Inferior parietal cortex (tissue), 1 donor: ENCODE measurements around the gene CXCL6.

Experiments
- DNase-seq: peaks from one replicate; pipeline ENCODE4 v3.0.0-alpha.2; 2016; ENCODE audit errors: extremely low spot score

Gene CXCL6

DNA sequence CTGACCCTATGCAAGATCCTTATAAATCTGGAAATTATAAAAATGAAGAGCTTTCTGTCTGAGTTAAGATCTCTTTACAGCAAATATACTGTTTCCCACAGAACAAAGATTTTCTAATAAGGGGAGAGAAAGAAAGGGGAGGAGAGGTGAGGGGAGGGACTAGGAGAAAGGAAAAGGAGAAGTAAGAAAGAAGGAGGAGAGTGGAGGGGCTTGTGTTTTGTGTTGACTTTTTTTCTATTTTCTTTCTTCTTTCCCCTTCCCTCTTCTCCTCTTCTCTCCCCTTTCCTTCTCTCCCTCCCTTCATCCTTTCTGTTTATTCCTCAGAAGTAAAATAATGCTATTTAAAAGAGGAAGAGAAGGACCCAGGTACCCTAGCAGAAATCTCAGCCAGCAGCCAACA lies 6.2 kb downstream of the CXCL6 start:
- DNase-seq, result no peak

DNA sequence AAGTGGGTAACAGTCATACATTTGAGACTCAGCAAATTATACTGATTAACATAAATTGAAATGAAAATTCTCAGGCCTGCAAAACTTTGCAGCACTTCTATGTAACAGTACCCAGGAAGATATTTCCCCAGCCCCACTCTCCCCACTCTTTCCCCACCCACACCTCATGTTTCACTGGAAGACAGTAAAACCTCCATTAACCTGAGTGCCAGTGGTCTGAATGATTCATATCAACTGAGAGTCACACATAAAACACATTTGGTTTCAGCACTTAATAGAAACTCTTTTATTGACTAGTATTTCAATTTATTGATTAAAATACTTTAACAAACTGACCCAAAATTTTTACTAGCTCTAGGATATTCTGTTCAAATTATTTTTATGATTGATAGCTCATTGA lies 6.9 kb downstream of the CXCL6 start:
- DNase-seq, result no peak

DNA sequence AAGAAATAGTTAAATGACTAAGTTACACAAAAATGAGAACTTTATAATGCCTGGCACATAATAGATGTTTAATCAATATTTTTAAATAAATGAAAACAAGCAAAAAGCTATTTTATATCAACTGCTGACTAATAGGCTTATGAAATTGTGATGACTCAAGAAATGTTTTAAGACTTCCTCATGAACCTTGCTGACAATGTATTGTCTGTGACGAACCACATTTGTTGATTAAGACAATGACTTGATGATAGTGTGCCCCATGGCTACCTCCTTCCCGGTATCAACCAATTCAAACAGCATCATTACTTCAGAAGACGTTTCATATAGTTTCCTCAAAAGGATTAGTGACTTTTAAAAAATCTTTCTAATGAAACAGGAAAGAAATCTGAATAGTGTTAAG lies 7.9 kb downstream of the CXCL6 start:
- no peak for DNase-seq

DNA sequence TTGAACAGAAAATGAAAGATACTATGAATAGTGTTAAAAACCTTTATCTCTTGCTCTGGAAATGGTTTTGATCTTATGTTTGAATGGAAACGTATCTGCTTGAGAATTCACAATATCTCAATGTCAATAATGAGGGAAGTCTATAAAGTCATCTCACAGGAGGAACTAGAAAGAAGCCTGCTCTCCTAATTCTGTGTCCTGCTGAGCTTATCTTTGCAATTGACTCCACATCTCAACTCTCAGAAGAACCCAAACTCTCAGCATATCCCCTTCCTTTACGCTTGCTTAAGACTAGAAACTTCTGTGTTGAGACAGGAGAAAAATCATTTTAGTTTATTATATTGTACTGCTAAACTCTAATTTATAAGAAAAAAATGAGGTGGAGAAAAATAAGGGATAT lies 8.3 kb downstream of the CXCL6 start:
- no peak for DNase-seq

DNA sequence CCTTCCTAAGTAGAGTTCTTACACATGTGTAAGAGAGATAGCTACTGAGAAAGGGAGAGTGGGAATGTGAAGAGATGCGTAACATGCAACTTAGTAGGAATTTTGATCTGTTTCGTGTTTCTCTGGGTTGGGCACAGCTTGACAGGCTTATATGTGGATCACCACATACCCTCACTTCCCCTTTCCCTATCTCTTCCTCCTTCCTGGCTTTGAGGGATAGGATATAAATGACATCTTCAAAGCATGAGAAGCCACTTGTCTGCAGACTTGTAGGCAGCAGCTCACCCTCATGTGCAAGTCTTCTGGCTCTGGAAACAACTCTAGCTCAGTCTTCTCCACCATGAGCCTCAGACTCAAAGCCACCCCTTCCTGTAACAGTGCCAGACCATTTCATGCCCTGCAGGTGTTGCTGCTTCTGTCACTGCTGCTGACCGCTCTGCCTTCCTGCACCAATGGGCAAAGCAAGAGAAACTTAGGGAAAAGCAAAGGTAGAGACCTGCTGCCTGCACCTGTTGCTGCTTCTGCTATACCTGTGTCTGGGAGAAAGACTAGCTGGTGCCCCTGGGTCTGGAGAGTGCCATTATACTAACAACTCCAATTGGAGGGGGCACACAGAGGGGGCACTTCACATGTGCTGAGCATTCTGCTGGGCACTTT lies 11.2 kb downstream of the CXCL6 start:
- no peak for DNase-seq

DNA sequence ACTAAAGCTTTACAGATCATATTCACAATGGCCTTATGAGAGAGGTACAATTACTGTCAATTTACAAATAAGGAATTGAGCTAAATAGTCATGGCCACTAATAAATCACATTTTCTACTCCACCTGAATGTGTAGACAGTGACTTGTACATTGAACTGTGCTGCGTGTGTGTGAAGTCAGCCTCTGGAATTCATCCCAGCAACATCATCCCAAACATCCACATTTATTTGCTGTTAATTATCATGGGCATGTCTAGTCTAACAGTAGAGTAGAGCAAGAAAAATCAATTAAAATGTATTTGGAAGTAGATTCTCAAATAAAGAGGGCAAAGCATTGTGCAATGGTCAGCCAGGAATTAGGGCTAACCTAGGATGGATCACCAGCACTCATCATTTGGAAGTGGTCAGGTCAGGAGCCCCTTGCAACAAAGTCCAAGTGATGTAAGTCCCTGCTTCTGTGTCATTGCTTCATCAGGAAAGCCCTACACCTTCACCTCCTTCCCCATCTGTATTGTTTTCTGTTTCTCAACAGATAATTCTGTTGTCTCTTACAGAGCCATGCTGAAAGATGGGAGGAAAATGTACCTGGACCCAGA lies 11.8 kb downstream of the CXCL6 start:
- DNase-seq, result no peak

DNA sequence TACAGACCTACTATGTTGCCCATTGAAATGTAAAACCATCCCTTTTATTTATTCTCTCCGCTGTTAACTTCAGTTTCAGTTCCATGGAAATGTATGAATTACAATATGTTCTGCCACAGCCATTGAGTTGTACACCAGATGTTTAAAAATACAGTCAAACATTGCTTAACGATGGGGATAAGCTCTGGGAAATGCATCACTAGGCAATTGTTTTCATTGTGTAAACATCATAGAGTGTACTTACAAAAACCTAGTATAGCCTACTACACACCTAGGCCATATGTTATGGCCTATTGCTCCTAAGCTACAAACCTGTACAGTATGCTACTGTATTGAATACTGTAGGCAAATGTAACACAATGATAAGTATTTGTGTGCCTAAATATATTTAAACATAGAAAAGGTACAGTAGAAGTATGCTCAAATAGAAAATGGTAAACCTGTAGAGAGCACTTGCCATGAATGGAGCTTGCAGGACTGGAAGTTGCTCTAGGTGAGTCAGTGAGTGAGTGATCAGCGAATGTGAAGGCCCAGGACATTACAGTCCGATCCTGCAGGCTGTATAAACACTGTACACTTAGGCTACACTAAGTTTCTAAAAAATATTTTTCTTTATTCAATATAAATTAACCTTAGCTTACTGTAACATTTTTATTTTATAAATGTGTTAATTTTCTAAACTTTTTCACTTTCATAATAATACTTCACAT lies 13.9 kb downstream of the CXCL6 start:
- DNase-seq, result no peak

DNA sequence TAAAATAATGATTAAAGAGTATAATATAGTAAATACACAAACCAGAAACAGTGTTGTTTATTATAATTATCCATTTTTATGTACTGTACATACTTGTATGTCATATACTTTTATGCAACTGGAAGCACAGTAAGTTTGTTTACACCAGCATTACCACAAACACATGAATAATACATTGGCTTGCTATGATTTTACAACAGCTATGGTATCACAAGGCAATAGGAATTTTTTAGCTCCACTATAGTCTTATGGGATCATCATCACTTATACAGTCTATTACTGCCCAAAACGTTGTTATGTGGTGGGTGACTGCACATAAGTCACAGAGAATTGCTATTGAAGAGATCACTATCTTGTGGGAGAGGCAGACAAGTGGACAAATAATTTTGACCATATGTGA lies 14.8 kb downstream of the CXCL6 start:
- no peak for DNase-seq

DNA sequence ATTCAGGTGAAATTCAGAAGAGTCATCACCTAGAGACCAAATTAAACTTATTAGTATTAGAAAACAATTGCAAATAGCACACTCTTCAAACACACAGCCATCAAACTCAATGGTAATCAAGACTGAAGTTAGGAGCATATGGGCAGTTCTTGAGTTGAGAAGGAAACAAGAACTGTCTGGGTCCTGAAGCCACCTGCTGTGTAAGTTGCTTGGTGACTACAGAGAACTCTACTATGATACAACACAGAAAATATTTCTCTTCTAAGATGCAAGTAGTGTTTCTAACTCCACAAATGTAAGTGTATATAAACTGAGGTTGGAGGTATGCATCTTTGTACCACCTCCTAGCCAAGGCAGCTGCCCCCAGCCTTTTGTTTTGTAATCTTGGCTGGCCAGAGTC lies 16.3 kb downstream of the CXCL6 start:
- DNase-seq, result no peak

DNA sequence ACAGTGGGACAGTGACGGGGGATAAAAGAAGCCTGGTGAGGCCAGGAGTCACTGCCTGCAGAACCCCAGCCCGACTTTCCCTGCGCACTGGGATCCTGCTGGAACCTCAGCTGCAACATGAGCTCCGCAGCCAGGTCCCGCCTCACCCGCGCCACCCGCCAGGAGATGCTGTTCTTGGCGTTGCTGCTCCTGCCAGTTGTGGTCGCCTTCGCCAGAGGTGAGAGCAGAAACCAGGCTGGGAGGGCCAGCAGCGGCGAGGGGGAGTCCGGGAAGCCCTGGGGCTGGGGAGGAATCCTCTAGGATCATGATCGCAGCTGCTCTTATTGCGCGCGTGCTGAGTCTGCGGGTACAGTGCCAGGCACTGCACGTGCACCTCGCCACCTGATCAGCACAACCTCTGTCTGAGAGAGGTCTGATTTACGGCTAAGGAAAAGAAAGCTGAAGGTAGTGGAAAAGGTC lies 16.8 kb downstream of the CXCL6 start, which contains the start of gene PF4V1:
Gene PF4V1, plus strand, starts transcription at position 51 of the 459 bp plus-strand sequence. Its CDS starts 67 bp downstream, at position 118.
- DNase-seq, result no peak

DNA sequence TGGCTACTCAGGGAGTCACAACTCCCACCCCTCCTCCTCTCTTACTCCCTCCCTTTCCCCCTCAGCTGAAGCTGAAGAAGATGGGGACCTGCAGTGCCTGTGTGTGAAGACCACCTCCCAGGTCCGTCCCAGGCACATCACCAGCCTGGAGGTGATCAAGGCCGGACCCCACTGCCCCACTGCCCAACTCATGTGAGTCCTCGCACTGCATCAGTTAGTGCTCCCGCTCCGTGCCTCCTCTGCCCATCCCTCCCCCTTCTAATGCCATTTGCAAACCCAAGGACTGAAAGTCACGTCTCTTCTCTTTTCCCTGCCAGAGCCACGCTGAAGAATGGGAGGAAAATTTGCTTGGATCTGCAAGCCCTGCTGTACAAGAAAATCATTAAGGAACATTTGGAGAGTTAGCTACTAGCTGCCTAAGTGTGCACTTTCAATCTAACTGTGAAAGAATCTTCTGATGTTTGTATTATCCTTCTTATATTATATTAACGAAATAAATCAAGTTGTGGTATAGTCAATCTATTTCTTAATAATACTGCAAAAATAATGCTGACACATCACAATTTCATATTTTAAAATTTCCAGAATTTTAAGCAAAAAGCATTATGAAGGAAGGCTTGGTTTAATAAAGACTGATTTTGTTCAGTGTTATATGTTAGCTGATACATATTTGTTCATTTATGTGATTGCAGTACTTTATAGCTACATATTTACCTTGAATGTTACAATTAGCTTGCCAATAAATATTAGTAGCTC lies 17.4 kb downstream of the CXCL6 start:
- no peak for DNase-seq

DNA sequence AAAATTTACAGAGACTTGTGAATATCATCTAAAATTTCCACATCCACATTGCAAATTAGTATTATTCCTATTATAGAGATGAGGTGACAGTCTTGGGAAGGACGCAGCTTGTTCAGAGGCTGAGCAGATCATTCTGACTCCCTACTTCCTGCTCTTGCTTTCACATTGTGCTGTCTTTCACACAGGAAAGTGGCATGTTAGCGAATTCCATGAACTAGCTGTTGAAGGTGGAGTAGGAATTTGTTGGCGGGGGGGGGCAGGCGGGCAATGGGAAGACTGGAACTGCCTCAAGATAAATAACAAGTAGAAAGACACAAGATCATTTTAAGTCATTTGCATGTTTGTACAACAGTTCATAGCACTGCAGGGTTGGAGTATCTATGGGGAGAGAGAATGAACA lies 18.9 kb downstream of the CXCL6 start:
- DNase-seq, result no peak

DNA sequence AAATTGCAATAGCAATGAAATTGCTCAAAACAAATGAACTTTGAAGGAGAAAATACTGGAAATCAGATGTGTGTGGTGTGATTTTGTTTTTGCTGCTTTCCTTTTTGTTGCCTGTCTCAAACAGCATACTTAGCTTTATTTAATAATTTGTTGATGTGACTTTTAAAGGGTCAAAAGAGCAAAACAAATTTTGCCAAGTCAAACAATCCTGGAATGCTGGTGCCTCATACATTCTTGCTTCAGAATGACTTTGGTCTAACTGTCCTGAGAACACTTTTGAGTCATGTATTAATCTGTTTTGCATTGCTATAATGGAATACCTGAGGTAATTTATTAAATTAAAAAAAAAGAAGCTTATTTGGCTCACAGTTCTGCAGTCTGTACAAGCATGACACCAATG lies 20.0 kb downstream of the CXCL6 start:
- DNase-seq, result no peak

DNA sequence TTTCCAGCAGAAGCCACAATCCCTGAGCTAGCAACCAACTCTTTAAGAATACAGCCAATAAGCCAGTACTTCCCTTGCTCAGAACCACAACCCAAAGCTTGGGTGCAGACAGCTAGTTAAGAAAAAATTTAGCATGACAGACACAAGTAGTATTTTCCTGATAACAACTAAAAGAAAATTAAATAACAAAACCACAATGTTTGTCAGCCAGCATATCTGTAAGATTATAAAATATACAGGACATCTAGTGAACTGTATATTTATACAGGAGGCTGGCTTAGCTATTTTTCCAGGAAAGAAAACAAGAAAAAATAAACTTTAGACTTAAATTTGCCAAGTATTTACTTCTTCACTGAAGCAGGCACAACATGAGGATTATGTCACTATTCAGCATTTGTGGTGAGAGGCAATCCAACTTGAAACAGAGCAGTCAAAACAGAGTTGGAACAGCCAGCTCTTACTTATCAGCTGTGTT lies 23.2 kb downstream of the CXCL6 start:
- no peak for DNase-seq

DNA sequence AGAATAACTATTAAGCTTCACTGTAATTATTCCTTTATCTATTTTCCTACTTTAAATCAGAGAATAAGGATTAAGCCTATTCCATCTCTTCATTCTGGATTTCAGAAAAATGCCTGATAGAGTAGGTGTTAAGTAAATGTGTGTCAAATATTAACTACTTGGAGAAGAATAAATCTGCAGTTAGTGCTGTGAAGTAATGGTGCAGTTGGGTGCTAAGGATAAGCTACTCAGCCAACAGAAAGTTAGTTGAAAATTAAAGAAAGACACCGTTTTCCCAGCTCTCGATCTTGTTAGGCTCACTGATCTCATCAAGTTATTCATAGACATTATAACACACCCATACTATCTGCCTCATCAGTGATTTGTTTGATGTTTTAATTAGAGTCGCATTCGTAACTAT lies 23.7 kb downstream of the CXCL6 start:
- no peak for DNase-seq

DNA sequence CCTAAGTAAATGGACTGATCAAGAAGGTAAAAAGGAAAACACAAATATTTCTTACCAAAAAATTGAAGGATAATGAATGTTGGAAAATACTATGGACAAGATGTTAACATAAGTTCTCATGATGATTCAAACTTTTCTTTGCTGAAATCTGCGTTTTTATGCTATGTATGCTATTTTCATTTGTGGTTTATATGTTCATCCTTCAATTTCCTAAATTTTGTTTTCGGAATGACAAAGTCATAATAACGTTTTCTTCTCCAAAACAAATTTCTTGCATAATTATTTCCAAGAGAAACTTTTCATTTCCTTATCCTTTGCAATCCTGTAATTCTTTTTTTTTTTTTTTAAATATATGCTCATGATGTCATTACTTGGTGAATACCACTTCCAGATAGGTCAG lies 24.4 kb downstream of the CXCL6 start:
- DNase-seq, result no peak

DNA sequence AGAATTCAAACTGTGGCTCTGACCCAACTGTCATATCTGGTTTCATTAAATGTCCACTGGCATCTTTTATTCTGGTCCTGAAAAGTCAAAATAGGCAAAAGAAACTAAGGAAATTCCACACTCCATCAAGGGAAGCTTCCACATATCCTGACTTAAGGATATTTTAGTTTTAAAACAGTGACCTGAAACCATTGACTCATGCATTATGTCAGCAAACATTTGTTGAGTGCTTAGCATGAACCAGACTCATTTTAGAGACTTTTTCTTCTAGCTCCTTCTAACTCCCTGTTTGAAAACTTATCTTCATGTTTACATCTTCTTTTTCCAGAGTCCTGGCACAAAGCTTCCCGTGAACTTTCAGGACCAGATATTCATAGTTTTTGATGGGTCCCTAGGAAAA lies 25.8 kb downstream of the CXCL6 start:
- DNase-seq, result no peak

DNA sequence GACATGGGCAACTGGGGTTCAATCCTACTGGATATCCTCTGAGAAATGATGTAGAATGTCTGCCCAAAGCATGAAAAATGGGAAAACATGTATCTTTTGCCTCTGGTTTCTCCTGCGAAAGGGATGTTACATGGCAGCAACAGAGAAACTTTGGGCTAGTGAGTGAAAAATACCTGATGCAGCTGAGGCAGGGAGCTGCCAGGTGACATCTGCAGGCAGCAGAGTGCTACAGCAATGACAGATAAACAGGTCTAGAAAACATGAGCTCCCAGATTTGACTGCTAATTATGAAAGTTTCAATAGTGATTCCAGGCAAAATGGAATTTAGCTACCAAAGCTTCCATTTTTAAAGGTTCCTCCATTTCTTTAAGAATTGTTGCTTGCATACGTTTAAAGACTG lies 27.9 kb downstream of the CXCL6 start:
- no peak for DNase-seq

DNA sequence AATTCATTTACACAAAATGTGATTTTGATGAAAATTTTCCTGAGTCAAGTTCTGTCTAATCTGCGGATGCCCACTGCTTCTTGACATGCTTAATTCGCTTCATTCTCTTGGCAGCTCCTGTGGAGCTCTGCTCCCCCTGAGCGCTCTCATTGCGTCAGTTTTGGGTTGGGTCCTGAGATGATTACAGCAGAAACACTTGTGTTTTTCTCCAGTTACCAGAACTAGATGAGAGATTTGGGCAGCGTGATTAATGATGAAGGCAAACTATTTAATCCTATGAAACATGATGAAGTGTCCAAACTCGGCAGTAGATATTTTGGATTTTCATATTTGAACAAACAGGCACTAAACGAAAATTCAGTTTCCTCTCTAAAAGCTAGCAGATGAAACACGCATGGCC lies 28.5 kb downstream of the CXCL6 start:
- DNase-seq, result no peak

DNA sequence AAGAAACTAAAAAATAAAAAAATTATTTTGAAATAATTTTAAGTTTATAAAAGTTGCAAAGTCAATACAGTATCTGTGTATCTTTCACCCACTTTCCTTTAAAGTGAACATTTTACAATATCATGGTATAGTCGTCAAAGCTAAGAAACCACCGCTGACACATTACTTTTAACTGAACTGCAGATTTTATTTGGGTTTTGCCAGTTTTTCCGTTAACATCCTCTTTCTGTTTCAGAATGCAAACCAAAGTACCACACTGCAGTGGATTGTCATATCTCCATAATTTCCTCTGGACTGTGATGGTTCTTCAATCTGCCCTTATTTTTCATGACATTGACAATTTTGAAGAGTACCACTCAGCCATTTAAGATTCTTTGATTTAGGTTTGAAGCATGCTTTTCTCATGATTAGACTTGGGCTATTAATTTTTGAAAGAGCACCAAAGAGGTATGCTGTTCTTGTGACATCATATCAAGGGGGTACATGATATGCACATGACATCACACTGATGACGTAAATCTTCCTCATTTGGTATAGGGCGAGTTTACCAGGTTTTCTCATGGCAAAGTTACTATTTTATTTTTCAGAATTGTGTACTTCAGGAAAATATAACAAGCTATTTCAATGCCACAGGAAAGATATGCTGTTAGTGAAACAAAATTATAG lies 29.1 kb downstream of the CXCL6 start:
- no peak for DNase-seq

DNA sequence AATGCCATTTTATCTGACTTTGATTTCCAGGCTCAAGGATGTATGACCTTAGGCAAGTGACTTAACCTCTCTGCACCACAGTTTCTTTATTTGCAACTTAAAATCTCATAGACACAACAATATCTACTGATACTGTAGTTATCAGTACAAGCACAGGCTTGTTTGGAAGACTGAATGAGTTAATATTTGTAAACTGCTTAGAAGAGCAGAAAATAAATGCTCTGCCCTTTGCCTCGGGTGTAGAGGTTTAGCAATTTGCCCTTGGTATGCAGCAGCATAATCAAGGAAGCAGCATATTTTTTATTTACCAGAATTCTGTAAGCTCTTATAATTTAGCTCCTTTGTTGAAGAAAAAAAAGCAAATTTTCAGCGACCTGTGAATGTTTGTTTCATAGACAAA lies 29.8 kb downstream of the CXCL6 start:
- no peak for DNase-seq

DNA sequence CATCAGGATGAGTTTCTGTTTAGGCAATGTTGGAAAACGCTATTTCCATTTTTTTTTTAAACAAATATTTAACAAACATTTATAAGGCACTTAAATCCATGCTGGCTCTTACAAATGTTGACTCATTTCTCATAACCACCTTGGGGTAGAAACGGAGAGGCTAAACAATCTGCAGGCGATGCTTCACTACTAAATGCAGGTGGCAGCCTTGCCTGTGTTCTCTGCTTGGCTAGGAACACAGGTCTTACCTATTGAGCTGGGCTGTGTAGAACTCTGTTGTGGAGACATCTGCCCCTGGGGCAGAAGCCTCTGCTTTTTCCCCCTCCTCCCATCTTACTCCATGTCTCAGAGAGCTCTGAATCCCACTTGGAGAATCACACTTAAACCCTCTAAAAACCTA lies 31.3 kb downstream of the CXCL6 start:
- no peak for DNase-seq
